Measurements from ENCODE around the gene CST2. TPM values are rescaled to one million over a fixed set of nuclear protein-coding genes. Genes with fewer than 3 reads are reported as not detected.
"Not testable (repeated sequence)": the region's sequence is repeated elsewhere in the genome, so short reads cannot be mapped to it uniquely, and the experiment has no call there.

Gene CST2
- total RNA-seq, 1 experiment from 2014 or later = not detected

GRCh38 chr20:23820493-23820892 lies 6.0 kb downstream of the CST2 start:
- intact Hi-C loops (cut with micrococcal nuclease; ENCODE audit: unreplicated experiment) = no loop called here
- no peak for ATAC-seq
- in situ Hi-C loops (cut with HindIII; ENCODE audit: low pct_unique_long_range_greater_than_20kb, low sequenced_read_pairs) = no loop called here
- DNase-seq (ENCODE audit: low read depth, low spot score) = no peak
- H3K36me3 ChIP-seq (ENCODE audit: control insufficient read depth, insufficient read depth, low read length) = no peaks in the 10 kb centered on the region
- no peaks in the 10 kb centered on the region for H3K9me3 ChIP-seq (ENCODE audit: control insufficient read depth, insufficient read depth, low read depth, low read length)
- H3K27me3 ChIP-seq (ENCODE audit: control insufficient read depth, insufficient read depth, low read length) = no peaks in the 10 kb centered on the region
- POLR2A ChIA-PET = no interaction called here
- CTCF ChIA-PET = no interaction called here
- TF ChIP-seq REST (IDR thresholded peaks at IDR 0.05; ENCODE audit: insufficient read depth in 1 of 2, low read depth in 2 of 2, low read length in 1 of 2) (no peak), POLR2AphosphoS5 (IDR thresholded peaks at IDR 0.05; ENCODE audit: low read depth, low read length) (no peak), SIN3A (IDR thresholded peaks at IDR 0.05; ENCODE audit: borderline replicate concordance, insufficient read depth, low read depth, low read length) (no peak), TCF7L2 (IDR thresholded peaks at IDR 0.05; ENCODE audit: low read depth, low read length) (no peak)
- TF ChIP-seq, protein P1, sequence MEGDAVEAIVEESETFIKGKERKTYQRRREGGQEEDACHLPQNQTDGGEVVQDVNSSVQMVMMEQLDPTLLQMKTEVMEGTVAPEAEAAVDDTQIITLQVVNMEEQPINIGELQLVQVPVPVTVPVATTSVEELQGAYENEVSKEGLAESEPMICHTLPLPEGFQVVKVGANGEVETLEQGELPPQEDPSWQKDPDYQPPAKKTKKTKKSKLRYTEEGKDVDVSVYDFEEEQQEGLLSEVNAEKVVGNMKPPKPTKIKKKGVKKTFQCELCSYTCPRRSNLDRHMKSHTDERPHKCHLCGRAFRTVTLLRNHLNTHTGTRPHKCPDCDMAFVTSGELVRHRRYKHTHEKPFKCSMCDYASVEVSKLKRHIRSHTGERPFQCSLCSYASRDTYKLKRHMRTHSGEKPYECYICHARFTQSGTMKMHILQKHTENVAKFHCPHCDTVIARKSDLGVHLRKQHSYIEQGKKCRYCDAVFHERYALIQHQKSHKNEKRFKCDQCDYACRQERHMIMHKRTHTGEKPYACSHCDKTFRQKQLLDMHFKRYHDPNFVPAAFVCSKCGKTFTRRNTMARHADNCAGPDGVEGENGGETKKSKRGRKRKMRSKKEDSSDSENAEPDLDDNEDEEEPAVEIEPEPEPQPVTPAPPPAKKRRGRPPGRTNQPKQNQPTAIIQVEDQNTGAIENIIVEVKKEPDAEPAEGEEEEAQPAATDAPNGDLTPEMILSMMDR (IDR thresholded peaks at IDR 0.05) = no peak
- no peak overlapping the region for H3K4me3 ChIP-seq (ENCODE audit: low read depth in 2 of 2, low read length in 2 of 2)
- no peak overlapping the region for H3K27ac ChIP-seq (ENCODE audit: low read length)
- no peaks in the 10 kb centered on the region for H3K4me1 ChIP-seq (ENCODE audit: control insufficient read depth, insufficient read depth, low read length)
- BruUV-seq (replicated peaks) = no TSS peak

DNA sequence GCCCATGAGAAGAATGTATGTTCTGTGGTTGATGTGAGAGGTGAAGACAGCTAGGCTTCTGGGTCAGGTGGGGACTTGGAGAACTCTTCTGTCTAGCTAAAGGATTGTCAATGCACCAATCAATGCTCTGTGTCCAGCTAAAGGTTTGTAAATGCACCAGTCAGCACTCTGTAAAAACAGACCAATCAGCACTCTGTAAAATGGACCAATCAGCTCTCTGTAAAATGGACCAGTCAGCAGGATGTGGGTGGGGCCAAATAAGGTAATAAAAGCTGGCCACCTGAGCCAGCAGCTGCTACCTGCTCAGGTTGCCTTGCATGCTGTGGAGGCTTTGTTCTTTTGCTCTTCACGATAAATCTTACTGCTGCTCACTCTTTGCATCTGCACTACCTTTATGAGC lies 15.0 kb downstream of the CST2 start:
- H3K4me1 ChIP-seq (ENCODE audit: control insufficient read depth, insufficient read depth, low read length); intact Hi-C loops (cut with micrococcal nuclease; ENCODE audit: unreplicated experiment); H3K27me3 ChIP-seq (ENCODE audit: control insufficient read depth, insufficient read depth, low read length); H3K36me3 ChIP-seq (ENCODE audit: control insufficient read depth, insufficient read depth, low read length); in situ Hi-C loops (cut with HindIII; ENCODE audit: low pct_unique_long_range_greater_than_20kb, low sequenced_read_pairs); H3K4me3 ChIP-seq (ENCODE audit: low read depth in 2 of 2, low read length in 2 of 2); POLR2A ChIA-PET; H3K27ac ChIP-seq (ENCODE audit: low read length); CTCF ChIA-PET; H3K9me3 ChIP-seq (ENCODE audit: control insufficient read depth, insufficient read depth, low read depth, low read length); DNase-seq (ENCODE audit: low read depth, low spot score); ATAC-seq; BruUV-seq (replicated peaks): not testable (repeated sequence)

DNA sequence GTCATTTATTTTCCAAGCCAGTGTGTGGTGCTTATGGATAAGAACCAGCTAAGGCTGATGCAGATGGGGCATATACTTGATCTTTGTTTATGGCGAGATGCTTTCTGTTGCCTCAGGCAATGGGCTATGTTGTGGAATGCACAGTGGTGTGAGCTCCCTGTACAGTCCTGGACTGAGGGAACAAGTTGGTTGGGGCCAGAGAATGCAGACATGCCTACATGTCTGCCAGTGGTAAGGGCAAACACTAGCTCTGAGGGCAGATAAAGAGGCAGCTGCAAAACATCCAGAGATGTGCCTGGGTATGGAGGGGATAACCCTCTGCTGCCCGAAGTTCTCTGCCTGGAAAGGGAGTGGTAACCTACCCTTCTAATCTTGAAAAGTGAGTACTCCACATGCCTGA lies 16.2 kb downstream of the CST2 start:
- H3K9me3 ChIP-seq (ENCODE audit: control insufficient read depth, insufficient read depth, low read depth, low read length); DNase-seq (ENCODE audit: low read depth, low spot score); H3K27me3 ChIP-seq (ENCODE audit: control insufficient read depth, insufficient read depth, low read length); ATAC-seq; intact Hi-C loops (cut with micrococcal nuclease; ENCODE audit: unreplicated experiment); CTCF ChIA-PET; H3K4me1 ChIP-seq (ENCODE audit: control insufficient read depth, insufficient read depth, low read length); BruUV-seq (replicated peaks); POLR2A ChIA-PET; H3K27ac ChIP-seq (ENCODE audit: low read length); H3K36me3 ChIP-seq (ENCODE audit: control insufficient read depth, insufficient read depth, low read length); H3K4me3 ChIP-seq (ENCODE audit: low read depth in 2 of 2, low read length in 2 of 2); in situ Hi-C loops (cut with HindIII; ENCODE audit: low pct_unique_long_range_greater_than_20kb, low sequenced_read_pairs): not testable (repeated sequence)

All from Panc1 (cell line).